ENCODE results near the gene SERGEF. TPM values are rescaled to one million over a fixed set of nuclear protein-coding genes. Genes with fewer than 3 reads are reported as not detected.

The SERGEF gene
- total and polyA plus RNA-seq, 7 donors: 24.0 to 50.4 (median 30.7) TPM

- no peaks in the 10 kb centered on the region for H3K4me1 ChIP-seq
- H3K27me3 ChIP-seq: peaks cover 0 to 5% (median 0%) of the 10 kb centered on the region in 3 donors
- no peak overlapping the region for H3K27ac ChIP-seq
- H3K36me3 ChIP-seq: no peaks in the 10 kb centered on the region
- no peak for TF ChIP-seq POLR2AphosphoS5 (IDR thresholded peaks at IDR 0.05)
- TF ChIP-seq POLR2A (IDR thresholded peaks at IDR 0.05): no peak
- TF ChIP-seq EP300 (IDR thresholded peaks at IDR 0.05): no peak
- peak in 3 of 4 experiments; percentile 13 to 43 (median 42) for TF ChIP-seq CTCF (IDR thresholded peaks at IDR 0.05)
- H3K4me3 ChIP-seq: no peak overlapping the region
- WGBS, 2 donors: 59% methylated on average over 23 of the region's 23 CpGs
- no peaks in the 10 kb centered on the region for H3K9me3 ChIP-seq
- intact Hi-C loops (cut with DNase I): no loop called here
- DNase-seq: no peak
Measured at GRCh38 chr11:17760102-17761029, 252.5 kb downstream of the SERGEF start.

- no peaks in the 10 kb centered on the region for H3K4me1 ChIP-seq
- 74 to 83% methylated on average over 3 of the region's 3 CpGs for WGBS, 2 donors
- no peaks in the 10 kb centered on the region for H3K9me3 ChIP-seq
- no peak for DNase-seq
- H3K27me3 ChIP-seq: no peaks in the 10 kb centered on the region
- H3K36me3 ChIP-seq: no peaks in the 10 kb centered on the region
- H3K4me3 ChIP-seq: no peak overlapping the region
- no peak overlapping the region for H3K27ac ChIP-seq
- TF ChIP-seq EP300 (IDR thresholded peaks at IDR 0.05) (no peak), POLR2A (IDR thresholded peaks at IDR 0.05) (no peak), CTCF (IDR thresholded peaks at IDR 0.05) (no peak), POLR2AphosphoS5 (IDR thresholded peaks at IDR 0.05) (no peak)
- intact Hi-C loops (cut with DNase I): no loop called here
Measured at GRCh38 chr11:17755891-17756290, 257.0 kb downstream of the SERGEF start.

- H3K27me3 ChIP-seq: no peaks in the 10 kb centered on the region
- no peak for TF ChIP-seq CTCF (IDR thresholded peaks at IDR 0.05)
- no peak for DNase-seq
- no peaks in the 10 kb centered on the region for H3K4me1 ChIP-seq
- no peak overlapping the region for H3K27ac ChIP-seq
- intact Hi-C loops (cut with DNase I): no loop called here
- H3K4me3 ChIP-seq: no peak overlapping the region
- no peaks in the 10 kb centered on the region for H3K9me3 ChIP-seq
- 82 to 86% methylated on average over 10 of the region's 10 CpGs for WGBS, 2 donors
- no peaks in the 10 kb centered on the region for H3K36me3 ChIP-seq
Measured at GRCh38 chr11:17753641-17754040, 259.2 kb downstream of the SERGEF start.

- Histone ChIP-seq H3K27me3 (no peaks in the 10 kb centered on the region), H3K4me1 (no peaks in the 10 kb centered on the region), H3K9me3 (no peaks in the 10 kb centered on the region), H3K36me3 (no peaks in the 10 kb centered on the region), H3K27ac (no peak overlapping the region), H3K4me3 (no peak overlapping the region)
- TF ChIP-seq POLR2A (IDR thresholded peaks at IDR 0.05) (no peak), EP300 (IDR thresholded peaks at IDR 0.05) (no peak), CTCF (IDR thresholded peaks at IDR 0.05) (no peak), POLR2AphosphoS5 (IDR thresholded peaks at IDR 0.05) (no peak)
- intact Hi-C loops (cut with DNase I): no loop called here
- no peak for DNase-seq
- WGBS, 2 donors: 62 to 76% methylated on average over 5 of the region's 5 CpGs
Measured at GRCh38 chr11:17753153-17753552, 259.7 kb downstream of the SERGEF start.
